ENCODE measurements around the gene SLC25A30. TPM values are rescaled to one million over a fixed set of nuclear protein-coding genes. Genes with fewer than 3 reads are reported as not detected.

The SLC25A30 gene
- total RNA-seq, 2 experiments from 2014 or later, result 23.2 to 28.6 TPM

DNA sequence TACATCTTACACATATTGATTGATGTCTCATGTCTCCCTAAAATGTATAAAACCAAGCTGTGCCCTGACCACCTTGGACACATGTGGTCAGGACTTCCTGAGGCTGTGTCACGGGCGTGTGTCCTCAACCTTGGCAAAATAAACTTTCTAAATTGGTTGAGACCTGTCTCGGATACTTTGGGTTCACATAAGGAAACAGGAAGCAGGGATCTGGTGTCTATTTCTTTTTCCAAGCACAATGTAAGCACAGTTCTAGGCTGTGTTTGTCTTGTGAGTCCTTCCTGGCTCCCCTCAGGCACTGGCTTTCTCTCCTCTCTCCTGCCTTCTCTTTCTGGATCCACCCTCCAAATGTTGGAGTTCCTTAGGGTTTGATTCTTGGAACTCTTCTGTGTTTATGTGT, 49.6 kb downstream of the SLC25A30 start:
- no peaks in the 10 kb centered on the region for H3K9me3 Mint-ChIP-seq
- ChIA-PET CTCF (interaction anchor here (2.0 to 2.7 kb wide), 2 partner anchors 29 to 96 kb away, joined by 11 to 14 read pairs; partner anchors contain the start of genes COG3 and TPT1), POLR2A (interaction anchor here (1.9 to 7.4 kb wide), 5 partner anchors 11 to 96 kb away, joined by 7 to 81 read pairs (median 15); partner anchors contain the start of genes COG3, SLC25A30 and TPT1)
- no peak for DNase-seq
- Histone ChIP-seq H3K9me3 (ENCODE audit: control insufficient read depth in 1 of 2, insufficient read depth in 1 of 2, low read length in 2 of 2) (no peaks in the 10 kb centered on the region), H3K36me3 (ENCODE audit: insufficient read depth, low read length) (peaks cover 5% of the 10 kb centered on the region), H3K27me3 (ENCODE audit: control insufficient read depth in 1 of 2, insufficient read depth in 2 of 2, low read length in 2 of 2) (no peaks in the 10 kb centered on the region), H3K27ac (ENCODE audit: low read depth in 1 of 2, low read length in 2 of 2) (peak overlapping the region in 1 of 2 donors; percentile 35), H3K4me1 (ENCODE audit: insufficient read depth, low read length) (peaks cover 32% of the 10 kb centered on the region), H3K4me3 (ENCODE audit: low read length) (no peak overlapping the region)
- no peaks in the 10 kb centered on the region for H3K27me3 Mint-ChIP-seq
- peak overlapping the region; percentile 79 for H3K27ac Mint-ChIP-seq
- peaks cover 61% of the 10 kb centered on the region for H3K4me1 Mint-ChIP-seq (ENCODE audit: low read depth)
- peaks cover 5% of the 10 kb centered on the region for H3K36me3 Mint-ChIP-seq (ENCODE audit: low read depth)
- no peak for ATAC-seq (ENCODE audit: poor library complexity)
- intact Hi-C loops (cut with DNase I, micrococcal nuclease), result loop anchor here in 1 of 2 experiments (10.0 kb wide), 1 partner anchor 96 kb away; the partner anchor contains the start of gene COG3
- H3K4me3 Mint-ChIP-seq, result peak overlapping the region; percentile 6
- TF ChIP-seq, protein P1, sequence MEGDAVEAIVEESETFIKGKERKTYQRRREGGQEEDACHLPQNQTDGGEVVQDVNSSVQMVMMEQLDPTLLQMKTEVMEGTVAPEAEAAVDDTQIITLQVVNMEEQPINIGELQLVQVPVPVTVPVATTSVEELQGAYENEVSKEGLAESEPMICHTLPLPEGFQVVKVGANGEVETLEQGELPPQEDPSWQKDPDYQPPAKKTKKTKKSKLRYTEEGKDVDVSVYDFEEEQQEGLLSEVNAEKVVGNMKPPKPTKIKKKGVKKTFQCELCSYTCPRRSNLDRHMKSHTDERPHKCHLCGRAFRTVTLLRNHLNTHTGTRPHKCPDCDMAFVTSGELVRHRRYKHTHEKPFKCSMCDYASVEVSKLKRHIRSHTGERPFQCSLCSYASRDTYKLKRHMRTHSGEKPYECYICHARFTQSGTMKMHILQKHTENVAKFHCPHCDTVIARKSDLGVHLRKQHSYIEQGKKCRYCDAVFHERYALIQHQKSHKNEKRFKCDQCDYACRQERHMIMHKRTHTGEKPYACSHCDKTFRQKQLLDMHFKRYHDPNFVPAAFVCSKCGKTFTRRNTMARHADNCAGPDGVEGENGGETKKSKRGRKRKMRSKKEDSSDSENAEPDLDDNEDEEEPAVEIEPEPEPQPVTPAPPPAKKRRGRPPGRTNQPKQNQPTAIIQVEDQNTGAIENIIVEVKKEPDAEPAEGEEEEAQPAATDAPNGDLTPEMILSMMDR (IDR thresholded peaks at IDR 0.05), result no peak

DNA sequence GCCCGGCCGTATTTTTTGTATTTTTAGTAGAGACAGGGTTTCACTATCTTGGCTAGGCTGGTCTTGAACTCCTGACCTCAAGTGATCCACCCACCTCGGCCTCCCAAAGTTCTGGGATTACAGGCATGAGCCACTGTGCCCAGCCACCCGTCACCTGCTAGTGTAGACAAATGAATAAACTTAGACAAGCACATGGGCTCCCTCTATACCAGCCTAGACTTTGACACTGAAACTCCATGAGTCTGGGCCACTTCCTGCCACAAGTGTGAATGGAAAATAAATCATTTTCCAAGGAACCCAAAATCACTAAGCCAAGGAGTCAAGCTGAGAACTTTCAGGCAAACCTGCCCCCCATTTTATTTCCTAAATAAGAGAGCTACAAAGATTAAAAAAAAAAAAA, 50.2 kb downstream of the SLC25A30 start:
- Mint-ChIP-seq H3K4me1 (ENCODE audit: low read depth) (peaks cover 59% of the 10 kb centered on the region), H3K4me3 (peak overlapping the region; percentile 30), H3K27me3 (no peaks in the 10 kb centered on the region), H3K36me3 (ENCODE audit: low read depth) (peaks cover 5% of the 10 kb centered on the region), H3K9me3 (no peaks in the 10 kb centered on the region), H3K27ac (peak overlapping the region; percentile 79)
- Histone ChIP-seq H3K4me3 (ENCODE audit: low read length) (no peak overlapping the region), H3K36me3 (ENCODE audit: insufficient read depth, low read length) (peaks cover 7% of the 10 kb centered on the region), H3K27ac (ENCODE audit: low read depth in 1 of 2, low read length in 2 of 2) (peak overlapping the region; percentile 21 to 72), H3K9me3 (ENCODE audit: control insufficient read depth in 1 of 2, insufficient read depth in 1 of 2, low read length in 2 of 2) (no peaks in the 10 kb centered on the region), H3K4me1 (ENCODE audit: insufficient read depth, low read length) (peaks cover 35% of the 10 kb centered on the region), H3K27me3 (ENCODE audit: control insufficient read depth in 1 of 2, insufficient read depth in 2 of 2, low read length in 2 of 2) (no peaks in the 10 kb centered on the region)
- ChIA-PET POLR2A (interaction anchor here (0.5 to 7.4 kb wide), 16 partner anchors 11 to 97 kb away, joined by 3 to 81 read pairs (median 6); partner anchors contain the start of genes COG3, SLC25A30 and TPT1), CTCF (interaction anchor here (1.2 to 2.7 kb wide), 6 partner anchors 24 to 321 kb away, joined by 4 to 14 read pairs (median 5); partner anchors contain the start of genes COG3 and TPT1)
- ATAC-seq (ENCODE audit: poor library complexity), result no peak
- DNase-seq, result peak in 3 of 14 experiments; percentile 27 to 31 (median 27)
- TF ChIP-seq, protein P1 (IDR thresholded peaks at IDR 0.05), result no peak
- intact Hi-C loops (cut with DNase I, micrococcal nuclease), result loop anchor here in 1 of 2 experiments (10.0 kb wide), 1 partner anchor 97 kb away; the partner anchor contains the start of gene COG3

DNA sequence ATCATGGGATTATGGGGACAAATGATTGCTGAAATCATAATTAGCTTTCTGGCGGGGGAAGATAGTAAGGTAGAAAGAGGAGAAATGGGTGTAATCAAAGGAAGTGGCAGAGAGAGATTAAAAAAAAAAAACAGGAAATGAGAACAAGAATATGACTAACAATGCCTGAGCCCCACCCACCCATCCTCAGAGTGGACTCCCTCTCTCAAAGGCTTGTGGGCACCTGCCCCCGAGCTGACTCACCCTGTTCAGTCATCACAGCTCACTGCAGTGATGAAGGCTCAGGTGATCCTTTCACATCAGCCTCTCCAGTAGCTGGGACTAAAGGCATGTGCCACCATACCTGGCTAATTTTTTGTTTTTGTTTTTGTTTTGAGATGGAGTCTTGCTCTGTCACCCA, 50.8 kb downstream of the SLC25A30 start:
- intact Hi-C loops (cut with DNase I, micrococcal nuclease), result loop anchor here (1.0 to 10.0 kb wide), 4 partner anchors 26 to 97 kb away; partner anchors contain the start of genes COG3 (in 2 of the 2), TPT1 (in 2 of the 2) and SLC25A30 (in 1 of the 2)
- ChIA-PET CTCF (interaction anchor here (0.8 to 2.7 kb wide), 7 partner anchors 9 to 321 kb away, joined by 3 to 14 read pairs (median 5); partner anchors contain the start of genes COG3 and TPT1), POLR2A (interaction anchor here (0.5 to 7.4 kb wide), 19 partner anchors 10 to 685 kb away, joined by 3 to 81 read pairs (median 4); partner anchors contain the start of genes COG3, GTF2F2, SLC25A30 and TPT1)
- DNase-seq (peak; percentile 69 to 96 (median 88)), ATAC-seq (ENCODE audit: poor library complexity) (peak; percentile 99)
- Histone ChIP-seq H3K27me3 (ENCODE audit: control insufficient read depth in 1 of 2, insufficient read depth in 2 of 2, low read length in 2 of 2) (no peaks in the 10 kb centered on the region), H3K9me3 (ENCODE audit: control insufficient read depth in 1 of 2, insufficient read depth in 1 of 2, low read length in 2 of 2) (no peaks in the 10 kb centered on the region), H3K4me3 (ENCODE audit: low read length) (no peak overlapping the region), H3K27ac (ENCODE audit: low read depth in 1 of 2, low read length in 2 of 2) (peak overlapping the region; percentile 21 to 72), H3K4me1 (ENCODE audit: insufficient read depth, low read length) (peaks cover 38% of the 10 kb centered on the region), H3K36me3 (ENCODE audit: insufficient read depth, low read length) (peaks cover 10% of the 10 kb centered on the region)
- Mint-ChIP-seq H3K4me3 (peak overlapping the region; percentile 30), H3K4me1 (ENCODE audit: low read depth) (peaks cover 53% of the 10 kb centered on the region), H3K9me3 (no peaks in the 10 kb centered on the region), H3K36me3 (ENCODE audit: low read depth) (peaks cover 9% of the 10 kb centered on the region), H3K27ac (peak overlapping the region; percentile 79), H3K27me3 (no peaks in the 10 kb centered on the region)
- TF ChIP-seq, protein P1 (IDR thresholded peaks at IDR 0.05), result no peak
